ENCODE data around the gene MAVS. TPM values are rescaled to one million over a fixed set of nuclear protein-coding genes. Genes with fewer than 3 reads are reported as not detected.
"Not testable (repeated sequence)": the region's sequence is repeated elsewhere in the genome, so short reads cannot be mapped to it uniquely, and the experiment has no call there.

MAVS gene
- total RNA-seq, 1 experiment from 2014 or later, result 23.9 TPM

- in situ Hi-C loops (cut with HindIII; ENCODE audit: low pct_unique_long_range_greater_than_20kb, low sequenced_read_pairs), result no loop called here
- DNase-seq (ENCODE audit: low read depth, low spot score), result no peak
Measured at GRCh38 chr20:3812975-3813847, 33.4 kb upstream of the MAVS start.

GRCh38 chr20:3813848-3814581, 32.6 kb upstream of the MAVS start:
- in situ Hi-C loops (cut with HindIII; ENCODE audit: low pct_unique_long_range_greater_than_20kb, low sequenced_read_pairs), result no loop called here

GRCh38 chr20:3814928-3815495, 31.6 kb upstream of the MAVS start:
- in situ Hi-C loops (cut with HindIII; ENCODE audit: low pct_unique_long_range_greater_than_20kb, low sequenced_read_pairs), result no loop called here
- DNase-seq (ENCODE audit: low read depth, low spot score), result no peak

More at GRCh38 chr20:3813848-3814581, 32.6 kb upstream of the MAVS start:
- no peak for DNase-seq (ENCODE audit: low read depth, low spot score)

- in situ Hi-C loops (cut with HindIII; ENCODE audit: low pct_unique_long_range_greater_than_20kb, low sequenced_read_pairs), result no loop called here
Measured at GRCh38 chr20:3815703-3816315, 30.8 kb upstream of the MAVS start.

GRCh38 chr20:3818155-3819151, 28.2 kb upstream of the MAVS start:
- in situ Hi-C loops (cut with HindIII; ENCODE audit: low pct_unique_long_range_greater_than_20kb, low sequenced_read_pairs), result no loop called here
- DNase-seq (ENCODE audit: low read depth, low spot score), result peak; percentile 92

More at GRCh38 chr20:3815703-3816315, 30.8 kb upstream of the MAVS start:
- no peak for DNase-seq (ENCODE audit: low read depth, low spot score)

GRCh38 chr20:3819411-3820047, 27.1 kb upstream of the MAVS start:
- in situ Hi-C loops (cut with HindIII; ENCODE audit: low pct_unique_long_range_greater_than_20kb, low sequenced_read_pairs), result no loop called here
- no peak for DNase-seq (ENCODE audit: low read depth, low spot score)

GRCh38 chr20:3820048-3820900, 26.4 kb upstream of the MAVS start, which contains the start of gene AP5S1:
AP5S1 (plus strand) TSS chr20:3820547; CDS start chr20:3822118, 1,571 bp downstream.
- peak; percentile 97 for DNase-seq (ENCODE audit: low read depth, low spot score)
- in situ Hi-C loops (cut with HindIII; ENCODE audit: low pct_unique_long_range_greater_than_20kb, low sequenced_read_pairs), result no loop called here

GRCh38 chr20:3820901-3821727, 25.5 kb upstream of the MAVS start:
- no peak for DNase-seq (ENCODE audit: low read depth, low spot score)

GRCh38 chr20:3821996-3822395, 24.6 kb upstream of the MAVS start:
- in situ Hi-C loops (cut with HindIII; ENCODE audit: low pct_unique_long_range_greater_than_20kb, low sequenced_read_pairs), result no loop called here

More at GRCh38 chr20:3820901-3821727, 25.5 kb upstream of the MAVS start:
- in situ Hi-C loops (cut with HindIII; ENCODE audit: low pct_unique_long_range_greater_than_20kb, low sequenced_read_pairs), result no loop called here

GRCh38 chr20:3823881-3824280, 22.8 kb upstream of the MAVS start:
- in situ Hi-C loops (cut with HindIII; ENCODE audit: low pct_unique_long_range_greater_than_20kb, low sequenced_read_pairs), result no loop called here
- DNase-seq (ENCODE audit: low read depth, low spot score), result no peak

More at GRCh38 chr20:3821996-3822395, 24.6 kb upstream of the MAVS start:
- DNase-seq (ENCODE audit: low read depth, low spot score), result no peak

- no peak for DNase-seq (ENCODE audit: low read depth, low spot score)
- in situ Hi-C loops (cut with HindIII; ENCODE audit: low pct_unique_long_range_greater_than_20kb, low sequenced_read_pairs), result no loop called here
Measured at GRCh38 chr20:3825526-3825925, 21.1 kb upstream of the MAVS start.

GRCh38 chr20:3826420-3826819, 20.2 kb upstream of the MAVS start:
- in situ Hi-C loops (cut with HindIII; ENCODE audit: low pct_unique_long_range_greater_than_20kb, low sequenced_read_pairs), result no loop called here
- DNase-seq (ENCODE audit: low read depth, low spot score), result no peak

GRCh38 chr20:3828798-3829197, 17.8 kb upstream of the MAVS start:
- no peak for DNase-seq (ENCODE audit: low read depth, low spot score)
- in situ Hi-C loops (cut with HindIII; ENCODE audit: low pct_unique_long_range_greater_than_20kb, low sequenced_read_pairs), result no loop called here

- DNase-seq (ENCODE audit: low read depth, low spot score); in situ Hi-C loops (cut with HindIII; ENCODE audit: low pct_unique_long_range_greater_than_20kb, low sequenced_read_pairs): not testable (repeated sequence)
Measured at GRCh38 chr20:3829891-3830290, 16.7 kb upstream of the MAVS start.

- DNase-seq (ENCODE audit: low read depth, low spot score), result no peak
- in situ Hi-C loops (cut with HindIII; ENCODE audit: low pct_unique_long_range_greater_than_20kb, low sequenced_read_pairs), result no loop called here
Measured at GRCh38 chr20:3836132-3836531, 10.5 kb upstream of the MAVS start.
